Measurements from ENCODE around the gene RGL3.
A peak's percentile ranks its signal among the peaks of the same experiment; 100 is the strongest.
"Not testable (repeated sequence)": the region's sequence is repeated elsewhere in the genome, so short reads cannot be mapped to it uniquely, and the experiment has no call there.

Gene RGL3

GRCh38 chr19:11379857-11380350, 39.2 kb downstream of the RGL3 start:
- Histone ChIP-seq H3K9me3 (no peaks in the 10 kb centered on the region), H3K4me3 (ENCODE audit: low read depth, low read length) (no peak overlapping the region), H3K4me1 (peaks cover 3% of the 10 kb centered on the region; the same call in 1 of the 2 replicates), H3K36me3 (no peaks in the 10 kb centered on the region), H3K27me3 (no peaks in the 10 kb centered on the region)
- no peak for TF ChIP-seq CTCF (IDR thresholded peaks at IDR 0.05; ENCODE audit: low read depth, low read length)
- no peak for DNase-seq

- not testable (repeated sequence) for H3K4me3 ChIP-seq (ENCODE audit: low read depth, low read length); H3K9me3 ChIP-seq; DNase-seq; H3K4me1 ChIP-seq; H3K27me3 ChIP-seq; H3K36me3 ChIP-seq
Measured at GRCh38 chr19:11379269-11379845, 39.8 kb downstream of the RGL3 start.

GRCh38 chr19:11378319-11379189, 40.6 kb downstream of the RGL3 start:
- H3K9me3 ChIP-seq = no peaks in the 10 kb centered on the region
- peak; percentile 84 for TF ChIP-seq CTCF (IDR thresholded peaks at IDR 0.05; ENCODE audit: low read depth, low read length)
- H3K4me1 ChIP-seq = peaks cover 6% of the 10 kb centered on the region; the same call in 1 of the 2 replicates
- H3K4me3 ChIP-seq (ENCODE audit: low read depth, low read length) = no peak overlapping the region
- no peaks in the 10 kb centered on the region for H3K36me3 ChIP-seq
- DNase-seq = peak; percentile 84
- H3K27me3 ChIP-seq = no peaks in the 10 kb centered on the region

- Histone ChIP-seq H3K4me1 (peaks cover 11% of the 10 kb centered on the region), H3K36me3 (no peaks in the 10 kb centered on the region), H3K27me3 (no peaks in the 10 kb centered on the region), H3K4me3 (ENCODE audit: low read depth, low read length) (no peak overlapping the region), H3K9me3 (no peaks in the 10 kb centered on the region)
- no peak for TF ChIP-seq CTCF (IDR thresholded peaks at IDR 0.05; ENCODE audit: low read depth, low read length)
- no peak for DNase-seq
Measured at GRCh38 chr19:11377756-11378155, 41.4 kb downstream of the RGL3 start.

GRCh38 chr19:11377237-11377636, 41.9 kb downstream of the RGL3 start:
- Histone ChIP-seq H3K4me1 (peaks cover 11% of the 10 kb centered on the region), H3K9me3 (no peaks in the 10 kb centered on the region), H3K27me3 (no peaks in the 10 kb centered on the region), H3K4me3 (ENCODE audit: low read depth, low read length) (no peak overlapping the region), H3K36me3 (no peaks in the 10 kb centered on the region)
- TF ChIP-seq CTCF (IDR thresholded peaks at IDR 0.05; ENCODE audit: low read depth, low read length) = no peak
- peak; percentile 37 for DNase-seq

- H3K9me3 ChIP-seq = no peaks in the 10 kb centered on the region
- no peaks in the 10 kb centered on the region for H3K27me3 ChIP-seq
- peaks cover 11% of the 10 kb centered on the region for H3K4me1 ChIP-seq
- no peaks in the 10 kb centered on the region for H3K36me3 ChIP-seq
- no peak for TF ChIP-seq CTCF (IDR thresholded peaks at IDR 0.05; ENCODE audit: low read depth, low read length)
- DNase-seq = peak; percentile 69
- peak overlapping the region; percentile 77 for H3K4me3 ChIP-seq (ENCODE audit: low read depth, low read length)
Measured at GRCh38 chr19:11375143-11375948, 43.8 kb downstream of the RGL3 start.
